Measurements from ENCODE around the gene PAK5.

Gene PAK5

GRCh38 chr20:9686455-9686854, 152.4 kb downstream of the PAK5 start:
- in situ Hi-C loops (cut with HindIII; ENCODE audit: low sequenced_read_pairs), result no loop called here

GRCh38 chr20:9686001-9686400, 152.9 kb downstream of the PAK5 start:
- in situ Hi-C loops (cut with HindIII; ENCODE audit: low sequenced_read_pairs), result no loop called here

GRCh38 chr20:9685011-9685410, 153.9 kb downstream of the PAK5 start:
- in situ Hi-C loops (cut with HindIII; ENCODE audit: low sequenced_read_pairs), result no loop called here

- in situ Hi-C loops (cut with HindIII; ENCODE audit: low sequenced_read_pairs), result no loop called here
Measured at GRCh38 chr20:9677100-9677623, 161.7 kb downstream of the PAK5 start.

GRCh38 chr20:9672981-9673380, 165.9 kb downstream of the PAK5 start:
- in situ Hi-C loops (cut with HindIII; ENCODE audit: low sequenced_read_pairs), result no loop called here

GRCh38 chr20:9672027-9672426, 166.8 kb downstream of the PAK5 start:
- in situ Hi-C loops (cut with HindIII; ENCODE audit: low sequenced_read_pairs), result no loop called here

- in situ Hi-C loops (cut with HindIII; ENCODE audit: low sequenced_read_pairs), result no loop called here
Measured at GRCh38 chr20:9668381-9668780, 170.5 kb downstream of the PAK5 start.

GRCh38 chr20:9663423-9663822, 175.5 kb downstream of the PAK5 start:
- in situ Hi-C loops (cut with HindIII; ENCODE audit: low sequenced_read_pairs), result no loop called here

GRCh38 chr20:9660236-9660868, 178.5 kb downstream of the PAK5 start:
- in situ Hi-C loops (cut with HindIII; ENCODE audit: low sequenced_read_pairs), result no loop called here

- in situ Hi-C loops (cut with HindIII; ENCODE audit: low sequenced_read_pairs), result loop anchor here (25.0 kb wide), 1 partner anchor 265 kb away; no protein-coding TSS in a partner anchor
Measured at GRCh38 chr20:9647741-9648140, 191.1 kb downstream of the PAK5 start.

GRCh38 chr20:9646375-9646774, 192.5 kb downstream of the PAK5 start:
- in situ Hi-C loops (cut with HindIII; ENCODE audit: low sequenced_read_pairs), result loop anchor here (25.0 kb wide), 1 partner anchor 266 kb away; no protein-coding TSS in a partner anchor

- in situ Hi-C loops (cut with HindIII; ENCODE audit: low sequenced_read_pairs), result loop anchor here (25.0 kb wide), 1 partner anchor 269 kb away; no protein-coding TSS in a partner anchor
Measured at GRCh38 chr20:9642882-9643281, 196.0 kb downstream of the PAK5 start.

GRCh38 chr20:9641499-9642000, 197.3 kb downstream of the PAK5 start:
- in situ Hi-C loops (cut with HindIII; ENCODE audit: low sequenced_read_pairs), result loop anchor here (25.0 kb wide), 1 partner anchor 271 kb away; no protein-coding TSS in a partner anchor

- in situ Hi-C loops (cut with HindIII; ENCODE audit: low sequenced_read_pairs), result loop anchor here (25.0 kb wide), 1 partner anchor 274 kb away; no protein-coding TSS in a partner anchor
Measured at GRCh38 chr20:9637889-9638288, 201.0 kb downstream of the PAK5 start.

- in situ Hi-C loops (cut with HindIII; ENCODE audit: low sequenced_read_pairs), result loop anchor here (25.0 kb wide), 1 partner anchor 277 kb away; no protein-coding TSS in a partner anchor
Measured at GRCh38 chr20:9635750-9636149, 203.1 kb downstream of the PAK5 start.

- in situ Hi-C loops (cut with HindIII; ENCODE audit: low sequenced_read_pairs), result loop anchor here (25.0 kb wide), 1 partner anchor 278 kb away; no protein-coding TSS in a partner anchor
Measured at GRCh38 chr20:9634327-9634726, 204.5 kb downstream of the PAK5 start.

- in situ Hi-C loops (cut with HindIII; ENCODE audit: low sequenced_read_pairs), result loop anchor here (25.0 kb wide), 1 partner anchor 279 kb away; no protein-coding TSS in a partner anchor
Measured at GRCh38 chr20:9632991-9633390, 205.9 kb downstream of the PAK5 start.

- in situ Hi-C loops (cut with HindIII; ENCODE audit: low sequenced_read_pairs), result loop anchor here (25.0 kb wide), 1 partner anchor 280 kb away; no protein-coding TSS in a partner anchor
Measured at GRCh38 chr20:9632265-9632664, 206.6 kb downstream of the PAK5 start.

- in situ Hi-C loops (cut with HindIII; ENCODE audit: low sequenced_read_pairs), result loop anchor here (25.0 kb wide), 1 partner anchor 282 kb away; no protein-coding TSS in a partner anchor
Measured at GRCh38 chr20:9630554-9630953, 208.3 kb downstream of the PAK5 start.

GRCh38 chr20:9629831-9630230, 209.0 kb downstream of the PAK5 start:
- in situ Hi-C loops (cut with HindIII; ENCODE audit: low sequenced_read_pairs), result loop anchor here (25.0 kb wide), 1 partner anchor 282 kb away; no protein-coding TSS in a partner anchor

- in situ Hi-C loops (cut with HindIII; ENCODE audit: low sequenced_read_pairs), result loop anchor here (25.0 kb wide), 1 partner anchor 284 kb away; no protein-coding TSS in a partner anchor
Measured at GRCh38 chr20:9628589-9628988, 210.3 kb downstream of the PAK5 start.

- in situ Hi-C loops (cut with HindIII; ENCODE audit: low sequenced_read_pairs), result loop anchor here (25.0 kb wide), 1 partner anchor 284 kb away; no protein-coding TSS in a partner anchor
Measured at GRCh38 chr20:9628141-9628540, 210.7 kb downstream of the PAK5 start.
